Sigmoid colon (tissue), 4 donors: ENCODE data around the gene UBAP1L.

Source experiments
- CTCF ChIP-seq, 4 experiments: fragments of 450-650 bp in 3 of 4; fragments of 200-600 bp in 1 of 4; IDR thresholded peaks; one replicate each; pipeline ENCODE4 v1.5.1; 2016 to 2019; ENCODE audit warnings: antibody characterized with exemption in 4 of 4, mild to moderate bottlenecking in 3 of 4, moderate library complexity in 2 of 4
- EP300 ChIP-seq, 4 donors: sonication (generic); formaldehyde crosslinking; IDR thresholded peaks; one replicate each; pipeline ENCODE4 v1.6.1; 2017; ENCODE audit warnings: antibody characterized with exemption in 4 of 4
- POLR2A ChIP-seq, 2 donors: fragments of 450-650 bp; IDR thresholded peaks; one replicate each; pipeline ENCODE4 v1.6.1; 2016; ENCODE audit warnings: antibody characterized with exemption in 2 of 2, mild to moderate bottlenecking in 2 of 2, moderate library complexity in 2 of 2
- POLR2AphosphoS5 ChIP-seq, 4 donors: sonication (generic); formaldehyde crosslinking; IDR thresholded peaks; one replicate each; pipeline ENCODE4 v1.6.1; 2017; ENCODE audit warnings: antibody characterized with exemption in 4 of 4

- no peak for TF ChIP-seq CTCF (IDR thresholded peaks at IDR 0.05)
- no peak for TF ChIP-seq POLR2A (IDR thresholded peaks at IDR 0.05)
- no peak for TF ChIP-seq EP300 (IDR thresholded peaks at IDR 0.05)
- no peak for TF ChIP-seq POLR2AphosphoS5 (IDR thresholded peaks at IDR 0.05)
These were observed 42.4 kb downstream of the UBAP1L start for GRCh38 chr15:65072617-65073016.
